Right lobe of liver (tissue), 6 donors: ENCODE measurements around the gene LPCAT2. TPM values are rescaled to one million over a fixed set of nuclear protein-coding genes. Genes with fewer than 3 reads are reported as not detected.

Experiments
- ATAC-seq, 4 donors: fragments of 200-7000 bp; cut with Tn5 transposase; one replicate each; pipeline ENCODE4 v1.9.1; 2020; ENCODE audit warnings: mild to moderate bottlenecking in 4 of 4, moderate library complexity in 4 of 4
- DNase-seq, 3 donors: peaks; one replicate each; pipeline ENCODE4 v3.0.0-alpha.2; 2020
- H3K27ac ChIP-seq, 3 donors: fragments of 200-600 bp; one replicate each; pipeline ENCODE4 v1.8.0; 2022
- H3K27me3 ChIP-seq, 2 donors: fragments of 200-600 bp; one replicate each; pipeline ENCODE4 v1.8.0; 2022
- H3K36me3 ChIP-seq, 4 donors: fragments of 200-600 bp; sonication (generic) in 1 of 4; one replicate each; pipeline versions ENCODE4 v1.5.1 to v1.8.0; 2017 to 2022; ENCODE audit warnings: control low read depth in 1 of 4
- H3K4me1 ChIP-seq, 4 donors: fragments of 200-600 bp; sonication (generic) in 1 of 4; one replicate each; pipeline versions ENCODE4 v1.5.1 to v1.8.0; 2017 to 2022; ENCODE audit warnings: control low read depth in 1 of 4
- H3K4me3 ChIP-seq, 3 donors: fragments of 200-600 bp; one replicate each; pipeline ENCODE4 v1.8.0; 2022
- H3K9me3 ChIP-seq, 4 donors: fragments of 200-600 bp; sonication (generic) in 1 of 4; one replicate each; pipeline versions ENCODE4 v1.5.1 to v1.8.0; 2017 to 2022; ENCODE audit warnings: control low read depth in 1 of 4
- POLR2A ChIP-seq: fragments of 450-650 bp; IDR thresholded peaks from one replicate; pipeline ENCODE4 v1.6.1; 2017; ENCODE audit warnings: antibody characterized with exemption, mild to moderate bottlenecking
- WGBS: methylation state at CpG from one replicate; pipeline ENCODE4 v1.1.6; 2018; ENCODE audit warnings: low coverage, low lambda C conversion rate; ENCODE audit not compliant: insufficient coverage; ENCODE audit errors: missing lambda C conversion rate; 5-methylcytosine and 5-hydroxymethylcytosine counted together
- intact Hi-C, 2 donors: fragments of 100-400 bp; cut with DNase I; formaldehyde crosslinking; loops; one replicate each; pipeline versions ENCODE4 v1.11.2 to v1.14.1; 2022
- total RNA-seq, 6 experiments: library from RNA; depleted of rRNA in 2 of 6; stranded (reverse); fragments of >200 nt in 2 of 6; fragmentation: NEBNext Ultra II Directional in 3 of 6; extraction: Animal tissue kit (Norgen Biotek cat#: 25700) in 3 of 6; gene quantifications; one replicate each; pipeline versions ENCODE4 v1.1.0 to v1.2.4, GENCODE V29; 2016 to 2023
- TF ChIP-seq, protein P1 (sequence below), 4 donors: fragments of 200-600 bp in 3 of 4; fragments of 450-650 bp in 1 of 4; IDR thresholded peaks; one replicate each; pipeline versions ENCODE4 v1.5.1 to v1.8.0; 2016 to 2022; ENCODE audit warnings: antibody characterized with exemption in 4 of 4, mild to moderate bottlenecking in 2 of 4
- donor health status: DM: no; HTN: yes; CAD: no.
- donor health status: DM: no; HTN: no; CAD: no.
- donor health status: DM: no; HTN: no; CAD: no.
- donor health status: DM: no; HTN: yes; CAD: no.
- donor health status: DM: no; HTN: yes; CAD: no.

LPCAT2 gene
- total RNA-seq, 6 experiments from 2014 or later: 1.8 to 5.1 (median 2.7) TPM

DNA sequence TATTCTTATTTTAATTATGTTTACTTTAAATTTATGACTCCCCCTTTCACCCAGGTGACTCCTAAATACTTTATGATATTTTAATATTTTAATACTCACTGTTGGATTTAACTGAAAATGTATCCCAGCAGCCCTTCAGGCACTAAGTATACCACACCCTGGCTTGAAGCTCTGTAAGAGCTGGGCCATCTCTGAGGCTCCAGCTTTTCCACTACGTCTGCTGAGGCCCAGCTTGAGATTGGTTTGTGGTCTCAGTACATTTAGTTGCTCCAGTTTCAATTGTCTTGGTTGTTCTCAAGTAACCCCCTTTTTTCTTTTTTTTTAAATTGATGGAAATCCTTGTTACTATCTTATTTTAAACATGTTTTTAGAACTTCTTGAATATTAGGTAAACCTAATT is 30.6 kb downstream of the LPCAT2 start:
- TF ChIP-seq, protein P1, sequence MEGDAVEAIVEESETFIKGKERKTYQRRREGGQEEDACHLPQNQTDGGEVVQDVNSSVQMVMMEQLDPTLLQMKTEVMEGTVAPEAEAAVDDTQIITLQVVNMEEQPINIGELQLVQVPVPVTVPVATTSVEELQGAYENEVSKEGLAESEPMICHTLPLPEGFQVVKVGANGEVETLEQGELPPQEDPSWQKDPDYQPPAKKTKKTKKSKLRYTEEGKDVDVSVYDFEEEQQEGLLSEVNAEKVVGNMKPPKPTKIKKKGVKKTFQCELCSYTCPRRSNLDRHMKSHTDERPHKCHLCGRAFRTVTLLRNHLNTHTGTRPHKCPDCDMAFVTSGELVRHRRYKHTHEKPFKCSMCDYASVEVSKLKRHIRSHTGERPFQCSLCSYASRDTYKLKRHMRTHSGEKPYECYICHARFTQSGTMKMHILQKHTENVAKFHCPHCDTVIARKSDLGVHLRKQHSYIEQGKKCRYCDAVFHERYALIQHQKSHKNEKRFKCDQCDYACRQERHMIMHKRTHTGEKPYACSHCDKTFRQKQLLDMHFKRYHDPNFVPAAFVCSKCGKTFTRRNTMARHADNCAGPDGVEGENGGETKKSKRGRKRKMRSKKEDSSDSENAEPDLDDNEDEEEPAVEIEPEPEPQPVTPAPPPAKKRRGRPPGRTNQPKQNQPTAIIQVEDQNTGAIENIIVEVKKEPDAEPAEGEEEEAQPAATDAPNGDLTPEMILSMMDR (IDR thresholded peaks at IDR 0.05): no peak
- TF ChIP-seq POLR2A: no peak
- WGBS: 67% methylated on average over 1 of the region's 1 CpG

DNA sequence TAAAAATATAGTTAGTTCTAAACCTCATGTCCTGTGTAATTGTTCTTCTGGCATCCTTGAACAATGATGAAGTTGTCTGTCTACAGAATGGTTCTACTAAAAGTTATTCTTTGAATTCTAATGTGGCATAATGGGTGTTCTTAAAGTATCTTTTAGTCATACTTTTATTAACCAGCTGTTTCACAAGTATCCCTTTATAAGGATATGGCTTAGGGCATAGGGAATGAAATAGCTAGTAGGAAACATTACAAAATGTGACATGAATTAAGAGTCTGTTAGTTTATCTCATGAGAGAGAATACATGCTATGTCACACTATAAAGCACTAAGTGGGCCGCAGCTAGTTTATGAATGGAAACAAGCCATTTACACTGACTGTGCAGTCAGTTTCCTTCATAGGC is 31.3 kb downstream of the LPCAT2 start:
- ATAC-seq (no peak), DNase-seq (no peak)
- Histone ChIP-seq H3K36me3 (no peaks in the 10 kb centered on the region), H3K4me3 (no peak overlapping the region), H3K27me3 (no peaks in the 10 kb centered on the region), H3K4me1 (no peaks in the 10 kb centered on the region), H3K27ac (no peak overlapping the region), H3K9me3 (no peaks in the 10 kb centered on the region)
- TF ChIP-seq POLR2A: no peak
- TF ChIP-seq, protein P1 (IDR thresholded peaks at IDR 0.05): no peak
- 86% methylated on average over 1 of the region's 1 CpG for WGBS
- intact Hi-C loops: loop anchor here (5.0 to 10.0 kb wide), 3 partner anchors 73 to 165 kb away; no protein-coding TSS in a partner anchor

More for the DNA sequence above, 30.6 kb downstream of the LPCAT2 start:
- no peaks in the 10 kb centered on the region for H3K9me3 ChIP-seq
- intact Hi-C loops: no loop called here
- H3K36me3 ChIP-seq: no peaks in the 10 kb centered on the region
- H3K4me3 ChIP-seq: no peak overlapping the region
- no peaks in the 10 kb centered on the region for H3K27me3 ChIP-seq
- no peak for ATAC-seq
- no peak for DNase-seq
- no peaks in the 10 kb centered on the region for H3K4me1 ChIP-seq
- no peak overlapping the region for H3K27ac ChIP-seq

DNA sequence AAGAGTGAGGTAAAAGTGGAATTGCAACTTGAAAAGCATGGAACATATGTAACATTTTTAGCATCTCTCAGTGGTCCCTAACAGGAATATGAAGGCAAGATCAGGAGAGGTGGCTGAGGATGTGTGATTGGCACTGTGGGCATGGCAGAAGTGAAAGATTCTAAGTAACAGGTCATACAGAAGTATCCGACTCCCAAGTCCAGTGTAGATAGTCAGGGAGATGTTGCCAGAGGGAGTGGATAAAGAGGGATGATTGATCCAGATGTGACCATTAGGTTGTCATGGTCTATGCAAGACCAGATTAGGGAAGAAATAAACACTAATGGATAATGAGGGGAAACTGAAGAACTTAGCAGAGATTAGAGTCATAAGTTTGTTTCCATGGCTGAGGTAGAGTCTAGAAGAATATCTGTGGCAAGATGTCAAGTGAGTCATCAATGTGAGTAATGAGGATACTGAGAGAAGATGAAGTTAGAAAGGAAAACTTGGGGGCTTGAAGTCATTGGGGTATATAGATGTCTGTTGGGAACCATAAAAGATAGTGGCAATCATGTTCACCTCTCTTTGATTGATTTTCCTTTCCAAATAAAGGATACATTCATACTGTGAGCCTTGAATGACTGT is 33.7 kb downstream of the LPCAT2 start:
- intact Hi-C loops: loop anchor here (5.0 to 10.0 kb wide), 3 partner anchors 75 to 162 kb away; no protein-coding TSS in a partner anchor
- H3K27ac ChIP-seq: no peak overlapping the region
- TF ChIP-seq, protein P1 (IDR thresholded peaks at IDR 0.05): no peak
- TF ChIP-seq POLR2A: no peak
- no peak for ATAC-seq
- no peaks in the 10 kb centered on the region for H3K4me1 ChIP-seq
- no peak overlapping the region for H3K4me3 ChIP-seq
- H3K36me3 ChIP-seq: no peaks in the 10 kb centered on the region
- no peak for DNase-seq
- no peaks in the 10 kb centered on the region for H3K27me3 ChIP-seq
- 57% methylated on average over 1 of the region's 1 CpG for WGBS
- no peaks in the 10 kb centered on the region for H3K9me3 ChIP-seq

DNA sequence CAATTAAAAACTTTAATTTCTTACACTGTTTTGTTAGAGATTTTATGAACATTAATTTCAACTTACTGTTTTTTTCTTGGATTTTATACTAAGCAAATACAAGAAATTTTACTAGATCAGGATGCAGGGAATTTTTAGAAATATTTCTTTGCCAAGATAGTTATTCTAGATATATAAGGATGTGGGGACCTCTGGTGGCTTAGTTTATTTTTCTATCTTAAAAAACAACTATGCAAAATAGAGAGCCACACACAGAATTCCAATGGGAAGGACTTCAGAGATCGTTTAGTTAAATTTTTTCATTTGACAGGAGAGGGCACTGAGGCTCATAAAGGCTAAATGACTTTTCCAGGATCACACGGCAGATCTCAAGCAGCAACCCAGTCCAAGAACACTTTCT is 34.6 kb downstream of the LPCAT2 start:
- intact Hi-C loops: loop anchor here (5.0 to 10.0 kb wide), 3 partner anchors 76 to 161 kb away; no protein-coding TSS in a partner anchor
- ATAC-seq (peak; percentile 66 to 74 (median 72)), DNase-seq (no peak)
- H3K4me1 ChIP-seq: no peaks in the 10 kb centered on the region
- no peak overlapping the region for H3K4me3 ChIP-seq
- 10% methylated on average over 2 of the region's 2 CpGs for WGBS
- no peaks in the 10 kb centered on the region for H3K27me3 ChIP-seq
- TF ChIP-seq POLR2A: no peak
- TF ChIP-seq, protein P1 (IDR thresholded peaks at IDR 0.05): peak; percentile 28 to 50 (median 47)
- H3K27ac ChIP-seq: no peak overlapping the region
- H3K9me3 ChIP-seq: no peaks in the 10 kb centered on the region
- H3K36me3 ChIP-seq: no peaks in the 10 kb centered on the region
